Endothelial cell of umbilical vein (primary cell): Measurements from ENCODE around the gene OR14I1.

Experiments
- EZH2 ChIP-seq: IDR thresholded peaks from 2 replicates; pipeline ENCODE4 v1.6.1; 2012; ENCODE audit warnings: borderline replicate concordance, low read depth, mild to moderate bottlenecking, moderate library complexity, low read length, inconsistent platforms; ENCODE audit not compliant: severe bottlenecking
- TF ChIP-seq, protein P1 (sequence below): IDR thresholded peaks from 2 replicates; pipeline ENCODE4 v1.6.1; 2011; ENCODE audit not compliant: insufficient read depth, insufficient read length

DNA sequence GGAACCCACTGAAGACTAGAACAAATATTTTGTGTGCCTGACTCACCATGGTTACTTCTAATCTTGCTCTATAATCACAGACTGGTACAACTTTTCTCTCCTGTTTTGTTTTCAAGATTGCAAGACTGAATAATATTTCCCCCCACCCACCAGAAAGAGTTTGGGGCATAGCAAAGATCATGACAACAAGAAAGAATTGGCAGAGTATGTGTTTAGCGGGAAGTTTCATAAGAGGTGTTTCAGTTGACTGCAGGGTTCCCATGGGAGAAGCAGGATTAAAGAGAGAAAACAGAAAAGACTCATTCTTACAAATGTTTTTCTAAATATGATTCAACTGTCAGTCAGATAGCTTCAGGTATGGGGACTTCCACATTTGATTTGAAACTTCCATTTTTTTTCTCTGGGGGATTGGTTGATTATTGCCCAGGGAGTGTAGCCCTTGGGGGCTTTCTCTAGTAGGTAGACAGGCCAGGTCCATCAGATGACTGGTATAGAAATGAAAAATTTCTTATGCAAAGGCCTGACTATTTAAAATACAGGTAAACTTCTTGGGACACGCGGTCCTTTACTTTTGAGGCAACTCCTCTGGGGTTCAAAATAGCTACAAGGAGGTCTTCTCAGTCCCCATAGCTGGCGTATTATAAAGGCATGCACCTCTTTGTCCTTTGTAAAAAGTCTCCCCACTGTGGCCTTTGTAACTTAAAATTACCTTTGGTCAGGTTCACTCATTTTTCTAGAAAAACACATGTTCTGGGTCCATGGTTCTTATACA, 13.9 kb downstream of the OR14I1 start:
- TF ChIP-seq EZH2, result no peak
- TF ChIP-seq, protein P1, sequence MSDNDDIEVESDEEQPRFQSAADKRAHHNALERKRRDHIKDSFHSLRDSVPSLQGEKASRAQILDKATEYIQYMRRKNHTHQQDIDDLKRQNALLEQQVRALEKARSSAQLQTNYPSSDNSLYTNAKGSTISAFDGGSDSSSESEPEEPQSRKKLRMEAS, result no peak
